ENCODE results near the gene ZBTB18. TPM values are rescaled to one million over a fixed set of nuclear protein-coding genes. Genes with fewer than 3 reads are reported as not detected.

ZBTB18 gene
- polyA plus RNA-seq, 1 donor from 2014 or later = 30.6 TPM

GRCh38 chr1:244064621-244065020 is 13.5 kb downstream of the ZBTB18 start:
- no peak overlapping the region for H3K4me2 ChIP-seq (ENCODE audit: low read length)
- TF ChIP-seq POLR2AphosphoS5 (IDR thresholded peaks at IDR 0.05) = no peak
- H3K4me3 ChIP-seq (ENCODE audit: low read length) = no peak overlapping the region

GRCh38 chr1:244065063-244065793 is 14.1 kb downstream of the ZBTB18 start:
- Histone ChIP-seq H3K9ac (ENCODE audit: low read length) (no peak overlapping the region), H3F3A (ENCODE audit: insufficient read depth, low read length, poor library complexity, severe bottlenecking) (no peaks in the 10 kb centered on the region), H4K20me1 (ENCODE audit: insufficient read depth) (no peaks in the 10 kb centered on the region), H3K27ac (ENCODE audit: low read length) (no peak overlapping the region), H3K36me3 (ENCODE audit: insufficient read depth, low read length) (no peaks in the 10 kb centered on the region), H2AFZ (ENCODE audit: low read depth, low read length) (no peak overlapping the region), H3K27me3 (ENCODE audit: insufficient read depth, low read depth, low read length) (no peaks in the 10 kb centered on the region), H3K4me2 (ENCODE audit: low read length) (no peak overlapping the region), H3K9me2 (ENCODE audit: insufficient read depth, low read length) (no peaks in the 10 kb centered on the region), H3K4me3 (ENCODE audit: low read length) (no peak overlapping the region), H3K79me2 (replicated peaks; ENCODE audit: insufficient read depth, low read length) (no peaks in the 10 kb centered on the region), H3K9me3 (ENCODE audit: low read length) (no peaks in the 10 kb centered on the region)
- TF ChIP-seq MXI1 (conservative IDR thresholded peaks at IDR 0.05; ENCODE audit: poor library complexity, severe bottlenecking) = no peak
- TF ChIP-seq REST (IDR thresholded peaks at IDR 0.05; ENCODE audit: borderline replicate concordance) = no peak
- no peak for TF ChIP-seq POLR2AphosphoS5 (IDR thresholded peaks at IDR 0.05)
- TF ChIP-seq RAD21 (conservative IDR thresholded peaks at IDR 0.05) = no peak
- no peak for TF ChIP-seq CTCF (IDR thresholded peaks at IDR 0.05; ENCODE audit: poor library complexity, severe bottlenecking)
- TF ChIP-seq EZH2 (IDR thresholded peaks at IDR 0.05; ENCODE audit: borderline replicate concordance, insufficient read depth, low read length, poor library complexity, severe bottlenecking) = no peak
- no peak for TF ChIP-seq EP300 (conservative IDR thresholded peaks at IDR 0.05; ENCODE audit: poor library complexity, severe bottlenecking)
- no peak for TF ChIP-seq SMC3 (conservative IDR thresholded peaks at IDR 0.05; ENCODE audit: poor library complexity)
- no peak for TF ChIP-seq TAF1 (IDR thresholded peaks at IDR 0.05; ENCODE audit: low read depth)

More at GRCh38 chr1:244064621-244065020, 13.5 kb downstream of the ZBTB18 start:
- no peaks in the 10 kb centered on the region for H3K27me3 ChIP-seq (ENCODE audit: insufficient read depth, low read depth, low read length)
- no peak overlapping the region for H3K27ac ChIP-seq (ENCODE audit: low read length)
- H3K36me3 ChIP-seq (ENCODE audit: insufficient read depth, low read length) = no peaks in the 10 kb centered on the region
- H3K9me2 ChIP-seq (ENCODE audit: insufficient read depth, low read length) = no peaks in the 10 kb centered on the region
- no peak overlapping the region for H2AFZ ChIP-seq (ENCODE audit: low read depth, low read length)
- no peaks in the 10 kb centered on the region for H3K79me2 ChIP-seq (replicated peaks; ENCODE audit: insufficient read depth, low read length)
- H3K9ac ChIP-seq (ENCODE audit: low read length) = no peak overlapping the region
- H4K20me1 ChIP-seq (ENCODE audit: insufficient read depth) = no peaks in the 10 kb centered on the region
- no peaks in the 10 kb centered on the region for H3F3A ChIP-seq (ENCODE audit: insufficient read depth, low read length, poor library complexity, severe bottlenecking)
- no peaks in the 10 kb centered on the region for H3K9me3 ChIP-seq (ENCODE audit: low read length)
